ENCODE measurements around the gene SCG5.

DNA sequence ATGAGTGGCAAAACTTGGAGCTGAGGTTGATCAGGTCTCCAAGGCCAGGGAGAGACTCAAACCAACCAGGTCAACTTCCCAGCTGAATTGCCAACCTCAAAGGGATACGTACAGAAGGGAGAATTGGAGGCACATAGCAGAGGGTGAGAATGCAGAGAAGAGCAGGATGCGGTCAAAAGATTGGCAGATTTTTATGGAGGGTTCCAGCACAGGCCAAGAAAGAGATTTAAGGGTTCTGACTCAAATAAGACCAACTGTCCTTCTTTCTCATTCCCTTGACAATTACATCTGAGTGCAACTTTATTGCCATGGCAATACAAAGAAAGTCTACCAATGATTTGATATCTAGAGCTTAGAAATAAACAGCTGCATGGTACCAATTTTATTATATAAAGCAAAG lies 33.2 kb downstream of the SCG5 start:
- no peak for TF ChIP-seq MYC (CRISPR knock-in tag; IDR thresholded peaks at IDR 0.05; ENCODE audit: borderline replicate concordance)
- no peak for TF ChIP-seq TGIF2 (CRISPR knock-in tag; IDR thresholded peaks at IDR 0.05)
- TF ChIP-seq, protein P1, sequence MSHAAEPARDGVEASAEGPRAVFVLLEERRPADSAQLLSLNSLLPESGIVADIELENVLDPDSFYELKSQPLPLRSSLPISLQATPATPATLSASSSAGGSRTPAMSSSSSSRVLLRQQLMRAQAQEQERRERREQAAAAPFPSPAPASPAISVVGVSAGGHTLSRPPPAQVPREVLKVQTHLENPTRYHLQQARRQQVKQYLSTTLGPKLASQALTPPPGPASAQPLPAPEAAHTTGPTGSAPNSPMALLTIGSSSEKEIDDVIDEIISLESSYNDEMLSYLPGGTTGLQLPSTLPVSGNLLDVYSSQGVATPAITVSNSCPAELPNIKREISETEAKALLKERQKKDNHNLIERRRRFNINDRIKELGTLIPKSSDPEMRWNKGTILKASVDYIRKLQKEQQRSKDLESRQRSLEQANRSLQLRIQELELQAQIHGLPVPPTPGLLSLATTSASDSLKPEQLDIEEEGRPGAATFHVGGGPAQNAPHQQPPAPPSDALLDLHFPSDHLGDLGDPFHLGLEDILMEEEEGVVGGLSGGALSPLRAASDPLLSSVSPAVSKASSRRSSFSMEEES (CRISPR knock-in tag; IDR thresholded peaks at IDR 0.05) = no peak
- TF ChIP-seq, protein P2, sequence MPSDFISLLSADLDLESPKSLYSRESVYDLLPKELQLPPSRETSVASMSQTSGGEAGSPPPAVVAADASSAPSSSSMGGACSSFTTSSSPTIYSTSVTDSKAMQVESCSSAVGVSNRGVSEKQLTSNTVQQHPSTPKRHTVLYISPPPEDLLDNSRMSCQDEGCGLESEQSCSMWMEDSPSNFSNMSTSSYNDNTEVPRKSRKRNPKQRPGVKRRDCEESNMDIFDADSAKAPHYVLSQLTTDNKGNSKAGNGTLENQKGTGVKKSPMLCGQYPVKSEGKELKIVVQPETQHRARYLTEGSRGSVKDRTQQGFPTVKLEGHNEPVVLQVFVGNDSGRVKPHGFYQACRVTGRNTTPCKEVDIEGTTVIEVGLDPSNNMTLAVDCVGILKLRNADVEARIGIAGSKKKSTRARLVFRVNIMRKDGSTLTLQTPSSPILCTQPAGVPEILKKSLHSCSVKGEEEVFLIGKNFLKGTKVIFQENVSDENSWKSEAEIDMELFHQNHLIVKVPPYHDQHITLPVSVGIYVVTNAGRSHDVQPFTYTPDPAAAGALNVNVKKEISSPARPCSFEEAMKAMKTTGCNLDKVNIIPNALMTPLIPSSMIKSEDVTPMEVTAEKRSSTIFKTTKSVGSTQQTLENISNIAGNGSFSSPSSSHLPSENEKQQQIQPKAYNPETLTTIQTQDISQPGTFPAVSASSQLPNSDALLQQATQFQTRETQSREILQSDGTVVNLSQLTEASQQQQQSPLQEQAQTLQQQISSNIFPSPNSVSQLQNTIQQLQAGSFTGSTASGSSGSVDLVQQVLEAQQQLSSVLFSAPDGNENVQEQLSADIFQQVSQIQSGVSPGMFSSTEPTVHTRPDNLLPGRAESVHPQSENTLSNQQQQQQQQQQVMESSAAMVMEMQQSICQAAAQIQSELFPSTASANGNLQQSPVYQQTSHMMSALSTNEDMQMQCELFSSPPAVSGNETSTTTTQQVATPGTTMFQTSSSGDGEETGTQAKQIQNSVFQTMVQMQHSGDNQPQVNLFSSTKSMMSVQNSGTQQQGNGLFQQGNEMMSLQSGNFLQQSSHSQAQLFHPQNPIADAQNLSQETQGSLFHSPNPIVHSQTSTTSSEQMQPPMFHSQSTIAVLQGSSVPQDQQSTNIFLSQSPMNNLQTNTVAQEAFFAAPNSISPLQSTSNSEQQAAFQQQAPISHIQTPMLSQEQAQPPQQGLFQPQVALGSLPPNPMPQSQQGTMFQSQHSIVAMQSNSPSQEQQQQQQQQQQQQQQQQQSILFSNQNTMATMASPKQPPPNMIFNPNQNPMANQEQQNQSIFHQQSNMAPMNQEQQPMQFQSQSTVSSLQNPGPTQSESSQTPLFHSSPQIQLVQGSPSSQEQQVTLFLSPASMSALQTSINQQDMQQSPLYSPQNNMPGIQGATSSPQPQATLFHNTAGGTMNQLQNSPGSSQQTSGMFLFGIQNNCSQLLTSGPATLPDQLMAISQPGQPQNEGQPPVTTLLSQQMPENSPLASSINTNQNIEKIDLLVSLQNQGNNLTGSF (CRISPR knock-in tag; IDR thresholded peaks at IDR 0.05) = no peak
- no peak for TF ChIP-seq RAD21 (CRISPR knock-in tag; IDR thresholded peaks at IDR 0.05)
- no peak for TF ChIP-seq ZFP1 (CRISPR knock-in tag; IDR thresholded peaks at IDR 0.05)
- TF ChIP-seq, protein P3, sequence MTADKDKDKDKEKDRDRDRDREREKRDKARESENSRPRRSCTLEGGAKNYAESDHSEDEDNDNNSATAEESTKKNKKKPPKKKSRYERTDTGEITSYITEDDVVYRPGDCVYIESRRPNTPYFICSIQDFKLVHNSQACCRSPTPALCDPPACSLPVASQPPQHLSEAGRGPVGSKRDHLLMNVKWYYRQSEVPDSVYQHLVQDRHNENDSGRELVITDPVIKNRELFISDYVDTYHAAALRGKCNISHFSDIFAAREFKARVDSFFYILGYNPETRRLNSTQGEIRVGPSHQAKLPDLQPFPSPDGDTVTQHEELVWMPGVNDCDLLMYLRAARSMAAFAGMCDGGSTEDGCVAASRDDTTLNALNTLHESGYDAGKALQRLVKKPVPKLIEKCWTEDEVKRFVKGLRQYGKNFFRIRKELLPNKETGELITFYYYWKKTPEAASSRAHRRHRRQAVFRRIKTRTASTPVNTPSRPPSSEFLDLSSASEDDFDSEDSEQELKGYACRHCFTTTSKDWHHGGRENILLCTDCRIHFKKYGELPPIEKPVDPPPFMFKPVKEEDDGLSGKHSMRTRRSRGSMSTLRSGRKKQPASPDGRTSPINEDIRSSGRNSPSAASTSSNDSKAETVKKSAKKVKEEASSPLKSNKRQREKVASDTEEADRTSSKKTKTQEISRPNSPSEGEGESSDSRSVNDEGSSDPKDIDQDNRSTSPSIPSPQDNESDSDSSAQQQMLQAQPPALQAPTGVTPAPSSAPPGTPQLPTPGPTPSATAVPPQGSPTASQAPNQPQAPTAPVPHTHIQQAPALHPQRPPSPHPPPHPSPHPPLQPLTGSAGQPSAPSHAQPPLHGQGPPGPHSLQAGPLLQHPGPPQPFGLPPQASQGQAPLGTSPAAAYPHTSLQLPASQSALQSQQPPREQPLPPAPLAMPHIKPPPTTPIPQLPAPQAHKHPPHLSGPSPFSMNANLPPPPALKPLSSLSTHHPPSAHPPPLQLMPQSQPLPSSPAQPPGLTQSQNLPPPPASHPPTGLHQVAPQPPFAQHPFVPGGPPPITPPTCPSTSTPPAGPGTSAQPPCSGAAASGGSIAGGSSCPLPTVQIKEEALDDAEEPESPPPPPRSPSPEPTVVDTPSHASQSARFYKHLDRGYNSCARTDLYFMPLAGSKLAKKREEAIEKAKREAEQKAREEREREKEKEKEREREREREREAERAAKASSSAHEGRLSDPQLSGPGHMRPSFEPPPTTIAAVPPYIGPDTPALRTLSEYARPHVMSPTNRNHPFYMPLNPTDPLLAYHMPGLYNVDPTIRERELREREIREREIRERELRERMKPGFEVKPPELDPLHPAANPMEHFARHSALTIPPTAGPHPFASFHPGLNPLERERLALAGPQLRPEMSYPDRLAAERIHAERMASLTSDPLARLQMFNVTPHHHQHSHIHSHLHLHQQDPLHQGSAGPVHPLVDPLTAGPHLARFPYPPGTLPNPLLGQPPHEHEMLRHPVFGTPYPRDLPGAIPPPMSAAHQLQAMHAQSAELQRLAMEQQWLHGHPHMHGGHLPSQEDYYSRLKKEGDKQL (CRISPR knock-in tag; IDR thresholded peaks at IDR 0.05; ENCODE audit: low read depth) = no peak
- TF ChIP-seq, protein P4, sequence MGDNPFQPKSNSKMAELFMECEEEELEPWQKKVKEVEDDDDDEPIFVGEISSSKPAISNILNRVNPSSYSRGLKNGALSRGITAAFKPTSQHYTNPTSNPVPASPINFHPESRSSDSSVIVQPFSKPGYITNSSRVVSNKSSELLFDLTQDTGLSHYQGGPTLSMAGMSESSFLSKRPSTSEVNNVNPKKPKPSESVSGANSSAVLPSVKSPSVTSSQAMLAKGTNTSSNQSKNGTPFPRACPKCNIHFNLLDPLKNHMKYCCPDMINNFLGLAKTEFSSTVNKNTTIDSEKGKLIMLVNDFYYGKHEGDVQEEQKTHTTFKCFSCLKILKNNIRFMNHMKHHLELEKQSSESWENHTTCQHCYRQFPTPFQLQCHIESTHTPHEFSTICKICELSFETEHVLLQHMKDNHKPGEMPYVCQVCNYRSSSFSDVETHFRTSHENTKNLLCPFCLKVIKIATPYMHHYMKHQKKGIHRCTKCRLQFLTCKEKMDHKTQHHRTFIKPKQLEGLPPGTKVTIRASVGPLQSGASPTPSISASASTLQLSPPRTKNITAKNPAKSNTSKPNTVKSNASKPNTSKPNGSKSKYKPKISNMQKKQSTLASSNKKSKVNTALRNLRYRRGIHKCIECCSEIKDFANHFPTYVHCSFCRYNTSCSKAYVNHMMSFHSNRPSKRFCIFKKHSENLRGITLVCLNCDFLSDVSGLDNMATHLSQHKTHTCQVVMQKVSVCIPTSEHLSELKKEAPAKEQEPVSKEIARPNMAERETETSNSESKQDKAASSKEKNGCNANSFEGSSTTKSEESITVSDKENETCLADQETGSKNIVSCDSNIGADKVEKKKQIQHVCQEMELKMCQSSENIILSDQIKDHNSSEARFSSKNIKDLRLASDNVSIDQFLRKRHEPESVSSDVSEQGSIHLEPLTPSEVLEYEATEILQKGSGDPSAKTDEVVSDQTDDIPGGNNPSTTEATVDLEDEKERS (CRISPR knock-in tag; IDR thresholded peaks at IDR 0.05) = no peak
- TF ChIP-seq CBFB (CRISPR knock-in tag; IDR thresholded peaks at IDR 0.05) = no peak
- TF ChIP-seq, protein P5, sequence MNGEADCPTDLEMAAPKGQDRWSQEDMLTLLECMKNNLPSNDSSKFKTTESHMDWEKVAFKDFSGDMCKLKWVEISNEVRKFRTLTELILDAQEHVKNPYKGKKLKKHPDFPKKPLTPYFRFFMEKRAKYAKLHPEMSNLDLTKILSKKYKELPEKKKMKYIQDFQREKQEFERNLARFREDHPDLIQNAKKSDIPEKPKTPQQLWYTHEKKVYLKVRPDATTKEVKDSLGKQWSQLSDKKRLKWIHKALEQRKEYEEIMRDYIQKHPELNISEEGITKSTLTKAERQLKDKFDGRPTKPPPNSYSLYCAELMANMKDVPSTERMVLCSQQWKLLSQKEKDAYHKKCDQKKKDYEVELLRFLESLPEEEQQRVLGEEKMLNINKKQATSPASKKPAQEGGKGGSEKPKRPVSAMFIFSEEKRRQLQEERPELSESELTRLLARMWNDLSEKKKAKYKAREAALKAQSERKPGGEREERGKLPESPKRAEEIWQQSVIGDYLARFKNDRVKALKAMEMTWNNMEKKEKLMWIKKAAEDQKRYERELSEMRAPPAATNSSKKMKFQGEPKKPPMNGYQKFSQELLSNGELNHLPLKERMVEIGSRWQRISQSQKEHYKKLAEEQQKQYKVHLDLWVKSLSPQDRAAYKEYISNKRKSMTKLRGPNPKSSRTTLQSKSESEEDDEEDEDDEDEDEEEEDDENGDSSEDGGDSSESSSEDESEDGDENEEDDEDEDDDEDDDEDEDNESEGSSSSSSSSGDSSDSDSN (CRISPR knock-in tag; IDR thresholded peaks at IDR 0.05) = no peak
- TF ChIP-seq NFE2L1 (CRISPR knock-in tag; IDR thresholded peaks at IDR 0.05; ENCODE audit: borderline replicate concordance) = no peak
- TF ChIP-seq, protein P6, sequence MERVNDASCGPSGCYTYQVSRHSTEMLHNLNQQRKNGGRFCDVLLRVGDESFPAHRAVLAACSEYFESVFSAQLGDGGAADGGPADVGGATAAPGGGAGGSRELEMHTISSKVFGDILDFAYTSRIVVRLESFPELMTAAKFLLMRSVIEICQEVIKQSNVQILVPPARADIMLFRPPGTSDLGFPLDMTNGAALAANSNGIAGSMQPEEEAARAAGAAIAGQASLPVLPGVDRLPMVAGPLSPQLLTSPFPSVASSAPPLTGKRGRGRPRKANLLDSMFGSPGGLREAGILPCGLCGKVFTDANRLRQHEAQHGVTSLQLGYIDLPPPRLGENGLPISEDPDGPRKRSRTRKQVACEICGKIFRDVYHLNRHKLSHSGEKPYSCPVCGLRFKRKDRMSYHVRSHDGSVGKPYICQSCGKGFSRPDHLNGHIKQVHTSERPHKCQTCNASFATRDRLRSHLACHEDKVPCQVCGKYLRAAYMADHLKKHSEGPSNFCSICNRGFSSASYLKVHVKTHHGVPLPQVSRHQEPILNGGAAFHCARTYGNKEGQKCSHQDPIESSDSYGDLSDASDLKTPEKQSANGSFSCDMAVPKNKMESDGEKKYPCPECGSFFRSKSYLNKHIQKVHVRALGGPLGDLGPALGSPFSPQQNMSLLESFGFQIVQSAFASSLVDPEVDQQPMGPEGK (CRISPR knock-in tag; IDR thresholded peaks at IDR 0.05) = no peak
- no peak for TF ChIP-seq ZNF678 (CRISPR knock-in tag; IDR thresholded peaks at IDR 0.05)
